ENCODE data around the gene SLIT3.

SLIT3 gene

GRCh38 chr5:169192536-169192935 is 108.4 kb downstream of the SLIT3 start:
- TF ChIP-seq CTCF (conservative IDR thresholded peaks at IDR 0.05), result no peak

GRCh38 chr5:169190849-169191248 is 110.1 kb downstream of the SLIT3 start:
- TF ChIP-seq CTCF (conservative IDR thresholded peaks at IDR 0.05), result no peak
- H3K27ac ChIP-seq, result no peak overlapping the region

More at GRCh38 chr5:169192536-169192935, 108.4 kb downstream of the SLIT3 start:
- no peak overlapping the region for H3K27ac ChIP-seq

GRCh38 chr5:169185626-169186025 is 115.3 kb downstream of the SLIT3 start:
- H3K27ac ChIP-seq, result no peak overlapping the region
- no peak for TF ChIP-seq CTCF (conservative IDR thresholded peaks at IDR 0.05)

GRCh38 chr5:169183576-169183975 is 117.4 kb downstream of the SLIT3 start:
- TF ChIP-seq CTCF (conservative IDR thresholded peaks at IDR 0.05), result no peak
- no peak overlapping the region for H3K27ac ChIP-seq

- H3K27ac ChIP-seq, result no peak overlapping the region
- no peak for TF ChIP-seq CTCF (conservative IDR thresholded peaks at IDR 0.05)
These were observed 118.1 kb downstream of the SLIT3 start for GRCh38 chr5:169182797-169183196.

- no peak overlapping the region for H3K27ac ChIP-seq
- TF ChIP-seq CTCF (conservative IDR thresholded peaks at IDR 0.05), result no peak
These were observed 119.1 kb downstream of the SLIT3 start for GRCh38 chr5:169181814-169182213.

GRCh38 chr5:169178754-169179153 is 122.2 kb downstream of the SLIT3 start:
- TF ChIP-seq CTCF (conservative IDR thresholded peaks at IDR 0.05), result no peak
- H3K27ac ChIP-seq, result no peak overlapping the region

- no peak overlapping the region for H3K27ac ChIP-seq
- no peak for TF ChIP-seq CTCF (conservative IDR thresholded peaks at IDR 0.05)
These were observed 122.7 kb downstream of the SLIT3 start for GRCh38 chr5:169178274-169178673.

Measured in VCaP (cell line).